GM21786 (cell line): Measurements from ENCODE around the gene FLNC.

Source experiments
- ATAC-seq: cut with Tn5 transposase; IDR thresholded peaks from one replicate; pipeline ENCODE4 v1.9.1; 2021; ENCODE audit not compliant: unreplicated experiment

The FLNC gene

DNA sequence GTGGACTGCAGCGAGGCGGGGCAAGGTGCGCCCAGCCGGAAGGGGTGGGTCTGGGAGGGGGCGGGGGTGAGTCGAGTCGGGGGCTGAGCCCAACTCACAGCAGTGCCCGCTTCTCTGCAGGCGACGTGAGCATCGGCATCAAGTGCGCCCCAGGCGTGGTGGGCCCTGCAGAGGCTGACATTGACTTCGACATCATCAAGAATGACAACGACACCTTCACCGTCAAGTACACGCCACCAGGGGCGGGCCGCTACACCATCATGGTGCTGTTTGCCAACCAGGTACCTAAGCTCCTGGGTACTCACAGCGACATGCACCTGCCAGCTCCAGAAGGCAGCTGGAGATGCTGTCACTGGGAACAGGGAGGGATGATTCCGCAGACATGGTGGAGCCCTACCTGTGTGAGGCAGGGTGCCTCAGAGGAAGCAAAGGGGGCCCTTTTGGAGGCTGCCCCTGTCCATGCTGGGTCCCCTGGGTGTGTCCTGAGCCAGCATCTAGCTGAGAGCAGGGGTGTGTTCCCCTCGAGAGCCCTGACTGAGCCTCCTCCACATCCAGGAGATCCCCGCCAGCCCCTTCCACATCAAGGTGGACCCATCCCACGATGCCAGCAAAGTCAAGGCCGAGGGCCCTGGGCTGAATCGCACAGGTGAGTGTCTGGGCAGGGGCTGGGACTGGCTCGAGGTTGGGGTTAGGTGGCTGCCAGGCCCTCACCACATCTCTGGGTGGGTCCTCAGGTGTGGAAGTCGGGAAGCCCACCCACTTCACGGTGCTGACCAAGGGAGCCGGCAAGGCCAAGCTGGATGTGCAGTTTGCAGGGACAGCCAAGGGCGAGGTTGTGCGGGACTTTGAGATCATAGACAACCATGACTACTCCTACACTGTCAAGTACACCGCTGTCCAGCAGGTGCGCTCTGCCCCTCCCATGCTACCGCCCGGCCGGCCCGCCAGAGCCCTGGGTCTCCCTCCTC lies 12.8 kb downstream of the FLNC start:
- no peak for ATAC-seq

DNA sequence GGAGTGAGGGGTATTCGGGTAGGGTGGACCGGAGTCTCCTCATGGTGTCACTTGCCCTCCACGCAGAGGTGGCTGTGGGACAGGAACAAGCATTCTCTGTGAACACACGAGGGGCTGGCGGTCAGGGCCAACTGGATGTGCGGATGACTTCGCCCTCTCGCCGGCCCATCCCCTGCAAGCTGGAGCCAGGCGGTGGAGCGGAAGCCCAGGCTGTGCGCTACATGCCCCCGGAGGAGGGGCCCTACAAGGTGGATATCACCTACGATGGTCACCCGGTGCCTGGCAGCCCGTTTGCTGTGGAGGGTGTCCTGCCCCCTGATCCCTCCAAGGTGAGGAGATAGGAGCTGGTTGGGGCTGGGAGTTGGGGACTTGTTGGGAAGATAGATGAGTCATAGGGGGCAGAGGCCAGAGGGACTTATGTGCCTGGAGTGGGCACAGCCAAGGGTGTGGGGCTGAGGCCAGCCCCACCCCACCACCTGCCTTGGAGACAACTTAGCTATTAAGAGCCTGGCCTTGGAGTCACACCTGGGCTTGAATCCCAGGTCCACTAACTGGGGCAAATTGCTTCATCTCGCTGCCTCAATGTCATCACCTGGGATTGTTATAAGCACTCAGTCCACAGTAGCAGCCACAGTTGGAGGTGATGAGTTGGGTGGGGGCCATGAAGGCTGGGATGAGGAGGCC lies 13.9 kb downstream of the FLNC start:
- no peak for ATAC-seq

DNA sequence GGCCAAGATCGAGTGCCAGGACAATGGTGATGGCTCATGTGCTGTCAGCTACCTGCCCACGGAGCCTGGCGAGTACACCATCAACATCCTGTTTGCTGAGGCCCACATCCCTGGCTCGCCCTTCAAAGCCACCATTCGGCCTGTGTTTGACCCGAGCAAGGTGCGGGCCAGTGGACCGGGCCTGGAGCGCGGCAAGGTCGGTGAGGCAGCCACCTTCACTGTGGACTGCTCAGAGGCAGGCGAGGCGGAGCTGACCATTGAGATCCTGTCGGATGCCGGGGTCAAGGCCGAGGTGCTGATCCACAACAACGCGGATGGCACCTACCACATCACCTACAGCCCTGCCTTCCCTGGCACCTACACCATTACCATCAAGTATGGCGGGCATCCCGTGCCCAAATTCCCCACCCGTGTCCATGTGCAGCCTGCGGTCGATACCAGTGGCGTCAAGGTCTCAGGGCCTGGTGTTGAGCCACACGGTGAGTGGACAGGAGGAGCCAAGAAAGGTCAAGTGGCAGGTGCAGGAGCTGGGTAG lies 14.6 kb downstream of the FLNC start:
- no peak for ATAC-seq

DNA sequence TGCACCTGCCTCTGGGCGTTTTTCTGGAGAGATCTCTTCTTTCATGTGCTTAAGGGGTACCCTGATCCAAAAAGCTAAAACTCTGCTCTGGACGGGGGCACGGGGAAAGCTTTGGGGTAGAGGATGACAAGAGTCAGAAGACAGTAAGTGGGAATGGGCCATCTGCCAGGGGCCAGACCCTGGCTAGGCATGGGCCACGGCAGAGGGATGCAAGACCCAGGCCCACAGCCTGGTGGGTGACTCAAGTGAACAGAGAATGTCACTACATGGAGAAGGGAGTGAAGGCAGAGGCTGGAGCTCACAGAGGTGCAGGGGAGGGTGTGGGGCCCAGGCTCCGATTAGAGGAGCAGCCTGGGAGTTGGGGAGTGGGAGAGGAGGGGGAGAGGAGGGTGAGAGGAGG lies 15.3 kb downstream of the FLNC start:
- ATAC-seq: no peak

DNA sequence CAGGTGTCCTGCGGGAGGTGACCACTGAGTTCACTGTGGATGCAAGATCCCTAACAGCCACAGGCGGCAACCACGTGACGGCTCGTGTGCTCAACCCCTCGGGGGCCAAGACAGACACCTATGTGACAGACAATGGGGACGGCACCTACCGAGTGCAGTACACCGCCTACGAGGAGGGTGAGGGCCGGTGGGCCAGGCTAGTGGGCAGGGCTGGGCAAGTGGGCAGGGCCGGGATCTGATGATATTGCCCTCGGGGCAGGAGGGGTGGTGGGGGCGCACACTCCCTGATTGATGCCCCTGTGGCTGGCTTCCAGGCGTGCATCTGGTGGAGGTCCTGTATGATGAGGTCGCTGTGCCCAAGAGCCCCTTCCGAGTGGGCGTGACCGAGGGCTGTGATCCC lies 15.8 kb downstream of the FLNC start:
- no peak for ATAC-seq

DNA sequence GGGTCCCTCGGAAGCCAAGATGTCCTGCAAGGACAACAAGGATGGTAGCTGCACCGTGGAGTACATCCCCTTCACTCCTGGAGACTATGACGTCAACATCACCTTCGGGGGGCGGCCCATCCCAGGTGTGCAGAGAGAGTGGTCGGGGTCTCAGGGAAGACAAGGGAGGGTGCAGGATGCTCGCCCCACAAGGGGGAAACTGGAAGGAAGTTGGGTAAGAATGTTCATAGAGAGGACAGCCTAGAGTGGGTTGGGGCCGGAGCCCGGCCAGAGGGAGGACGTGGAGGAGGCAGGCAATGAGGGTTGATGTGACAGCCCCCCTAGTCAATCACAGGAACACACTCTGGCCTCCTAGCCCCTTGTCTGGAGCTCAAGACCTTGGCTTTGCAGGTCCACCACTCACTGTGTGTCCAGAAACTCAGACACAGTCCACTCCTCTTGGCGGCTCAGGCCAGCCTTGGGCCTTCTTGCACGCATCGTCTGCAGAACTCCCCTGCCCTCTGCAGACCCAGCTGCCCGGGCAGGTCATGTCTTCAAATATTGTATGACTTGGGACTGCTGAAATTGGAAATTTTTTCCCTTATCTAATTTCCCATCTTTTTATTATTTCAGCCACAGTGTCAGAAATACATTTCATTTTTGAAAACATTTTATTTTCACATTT lies 16.7 kb downstream of the FLNC start:
- no peak for ATAC-seq

DNA sequence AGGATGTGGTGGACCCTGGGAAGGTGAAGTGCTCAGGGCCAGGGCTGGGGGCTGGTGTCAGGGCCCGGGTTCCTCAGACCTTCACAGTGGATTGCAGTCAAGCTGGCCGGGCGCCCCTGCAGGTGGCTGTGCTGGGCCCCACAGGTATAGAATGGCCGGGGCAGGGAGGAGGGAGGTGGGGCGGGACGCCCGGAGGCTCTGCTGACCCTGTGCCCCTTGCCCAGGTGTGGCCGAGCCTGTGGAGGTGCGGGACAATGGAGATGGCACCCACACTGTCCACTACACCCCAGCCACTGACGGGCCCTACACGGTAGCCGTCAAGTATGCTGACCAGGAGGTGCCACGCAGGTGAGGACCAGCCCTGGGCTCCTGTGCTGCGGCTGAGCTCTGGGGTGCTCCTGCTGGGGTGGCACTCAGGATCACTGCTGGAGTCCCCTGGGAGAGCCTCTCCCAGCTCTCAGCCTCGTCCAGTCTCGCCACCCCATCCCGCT lies 17.6 kb downstream of the FLNC start:
- no peak for ATAC-seq

DNA sequence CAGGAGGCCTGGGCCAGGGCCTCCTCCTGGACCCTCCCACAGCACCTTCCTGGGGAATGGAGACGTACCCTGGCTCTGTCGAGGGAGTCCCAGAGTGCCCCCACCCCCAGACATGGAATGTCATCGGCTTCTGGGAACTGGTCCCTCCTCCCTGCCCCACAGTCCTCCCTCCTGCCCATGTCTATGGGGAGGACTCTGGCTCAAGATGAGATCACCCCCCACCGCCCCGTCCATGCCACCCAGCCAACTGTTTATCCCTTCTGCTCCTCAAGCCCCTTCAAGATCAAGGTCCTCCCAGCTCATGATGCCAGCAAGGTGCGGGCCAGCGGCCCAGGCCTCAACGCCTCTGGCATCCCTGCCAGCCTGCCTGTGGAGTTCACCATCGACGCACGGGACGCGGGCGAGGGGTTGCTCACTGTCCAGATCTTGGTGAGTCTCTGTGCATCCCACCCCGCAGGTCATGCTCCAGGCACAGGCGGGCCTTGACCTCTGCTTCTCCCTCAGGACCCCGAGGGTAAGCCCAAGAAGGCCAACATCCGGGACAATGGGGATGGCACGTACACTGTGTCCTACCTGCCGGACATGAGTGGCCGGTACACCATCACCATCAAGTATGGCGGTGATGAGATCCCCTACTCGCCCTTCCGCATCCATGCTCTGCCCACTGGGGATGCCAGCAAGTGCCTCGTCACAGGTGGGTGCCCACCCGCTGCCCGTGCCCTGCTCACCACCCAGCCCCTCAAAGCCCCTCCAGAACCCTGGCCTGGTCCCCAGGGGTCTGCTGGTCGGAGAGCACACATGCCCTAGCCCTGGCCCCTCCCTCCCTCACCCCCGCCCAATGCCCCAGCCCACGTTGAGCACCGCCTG lies 18.3 kb downstream of the FLNC start:
- ATAC-seq: no peak

DNA sequence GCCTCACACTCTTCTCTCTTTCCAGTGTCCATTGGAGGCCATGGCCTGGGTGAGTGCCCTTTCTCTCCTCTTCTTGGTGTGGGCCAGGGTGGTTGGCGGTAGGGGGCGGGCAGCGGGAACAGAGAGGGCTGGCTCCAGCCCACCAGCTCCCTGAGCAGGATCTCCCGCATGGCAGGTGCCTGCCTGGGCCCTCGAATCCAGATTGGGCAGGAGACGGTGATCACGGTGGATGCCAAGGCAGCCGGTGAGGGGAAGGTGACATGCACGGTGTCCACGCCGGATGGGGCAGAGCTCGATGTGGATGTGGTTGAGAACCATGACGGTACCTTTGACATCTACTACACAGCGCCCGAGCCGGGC lies 18.9 kb downstream of the FLNC start:
- no peak for ATAC-seq

DNA sequence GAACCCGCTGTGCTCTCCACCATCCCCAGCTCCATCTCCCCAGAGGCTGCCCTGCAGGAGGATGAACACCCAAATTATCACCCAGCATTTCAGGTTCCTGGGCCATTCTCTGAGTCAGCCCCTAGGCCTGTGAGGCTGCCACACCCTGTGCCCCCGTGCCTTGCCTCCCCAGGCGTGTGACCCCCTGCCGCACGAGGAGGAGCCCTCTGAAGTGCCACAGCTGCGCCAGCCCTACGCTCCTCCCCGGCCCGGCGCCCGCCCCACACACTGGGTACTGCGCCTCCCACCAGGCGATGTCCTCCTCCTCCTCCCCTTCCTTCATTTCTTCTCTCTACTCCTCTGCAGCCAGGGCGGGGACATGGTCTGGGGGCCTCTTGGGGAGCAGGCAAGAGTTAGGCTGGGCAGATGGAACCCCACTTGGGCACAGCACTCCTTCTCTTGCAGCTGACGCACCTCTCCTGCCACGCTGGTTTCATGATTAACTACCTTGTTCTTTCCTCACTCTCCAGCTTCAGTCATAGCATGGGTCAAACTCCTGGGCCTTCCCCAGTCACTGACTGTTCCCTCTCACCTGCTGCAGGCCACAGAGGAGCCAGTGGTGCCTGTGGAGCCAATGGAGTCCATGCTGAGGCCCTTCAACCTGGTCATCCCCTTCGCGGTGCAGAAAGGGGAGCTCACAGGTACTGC lies 19.7 kb downstream of the FLNC start:
- ATAC-seq: no peak

DNA sequence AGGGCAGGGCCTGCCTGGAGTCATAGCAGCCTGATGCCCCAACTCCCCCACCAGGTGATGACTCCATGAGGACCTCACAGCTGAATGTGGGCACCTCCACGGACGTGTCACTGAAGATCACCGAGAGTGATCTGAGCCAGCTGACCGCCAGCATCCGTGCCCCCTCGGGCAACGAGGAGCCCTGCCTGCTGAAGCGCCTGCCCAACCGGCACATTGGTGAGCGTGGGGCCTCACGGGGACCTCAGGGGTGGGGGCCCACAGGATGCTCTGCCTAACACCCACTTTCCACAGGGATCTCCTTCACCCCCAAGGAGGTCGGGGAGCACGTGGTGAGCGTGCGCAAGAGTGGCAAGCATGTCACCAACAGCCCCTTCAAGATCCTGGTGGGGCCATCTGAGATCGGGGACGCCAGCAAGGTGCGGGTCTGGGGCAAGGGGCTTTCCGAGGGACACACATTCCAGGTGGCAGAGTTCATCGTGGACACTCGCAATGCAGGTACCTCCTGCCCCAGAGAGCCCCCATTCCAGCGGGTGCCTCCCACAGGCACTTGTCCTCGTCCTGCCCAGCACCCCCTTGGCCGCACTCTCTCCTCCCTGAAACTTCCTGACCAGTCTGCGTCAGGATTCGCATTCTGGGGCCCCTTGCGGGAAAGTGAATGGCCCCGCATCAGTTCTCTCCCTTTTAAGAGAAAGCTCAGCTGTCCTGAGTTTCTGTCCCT lies 22.5 kb downstream of the FLNC start:
- ATAC-seq: no peak

DNA sequence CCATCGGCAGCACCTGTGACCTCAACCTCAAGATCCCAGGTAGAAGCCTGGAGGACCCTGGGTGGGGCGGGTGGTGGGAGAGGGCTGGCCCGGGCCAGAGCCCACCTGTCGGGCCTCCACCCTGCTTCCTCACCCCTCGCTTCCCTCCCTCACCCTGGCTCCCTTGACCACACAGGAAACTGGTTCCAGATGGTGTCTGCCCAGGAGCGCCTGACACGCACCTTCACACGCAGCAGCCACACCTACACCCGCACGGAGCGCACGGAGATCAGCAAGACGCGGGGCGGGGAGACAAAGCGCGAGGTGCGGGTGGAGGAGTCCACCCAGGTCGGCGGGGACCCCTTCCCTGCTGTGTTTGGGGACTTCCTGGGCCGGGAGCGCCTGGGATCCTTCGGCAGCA lies 23.6 kb downstream of the FLNC start:
- ATAC-seq: no peak

DNA sequence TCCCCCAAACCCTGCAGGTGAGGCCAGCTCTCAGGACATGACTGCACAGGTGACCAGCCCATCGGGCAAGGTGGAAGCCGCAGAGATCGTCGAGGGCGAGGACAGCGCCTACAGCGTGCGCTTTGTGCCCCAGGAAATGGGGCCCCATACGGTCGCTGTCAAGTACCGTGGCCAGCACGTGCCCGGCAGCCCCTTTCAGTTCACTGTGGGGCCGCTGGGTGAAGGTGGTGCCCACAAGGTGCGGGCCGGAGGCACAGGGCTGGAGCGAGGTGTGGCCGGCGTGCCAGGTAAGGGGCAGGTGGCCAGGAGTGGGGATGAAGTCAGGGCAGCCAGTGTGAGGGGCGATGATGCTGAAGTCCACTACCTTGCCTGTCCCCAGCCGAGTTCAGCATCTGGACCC lies 24.2 kb downstream of the FLNC start:
- no peak for ATAC-seq

DNA sequence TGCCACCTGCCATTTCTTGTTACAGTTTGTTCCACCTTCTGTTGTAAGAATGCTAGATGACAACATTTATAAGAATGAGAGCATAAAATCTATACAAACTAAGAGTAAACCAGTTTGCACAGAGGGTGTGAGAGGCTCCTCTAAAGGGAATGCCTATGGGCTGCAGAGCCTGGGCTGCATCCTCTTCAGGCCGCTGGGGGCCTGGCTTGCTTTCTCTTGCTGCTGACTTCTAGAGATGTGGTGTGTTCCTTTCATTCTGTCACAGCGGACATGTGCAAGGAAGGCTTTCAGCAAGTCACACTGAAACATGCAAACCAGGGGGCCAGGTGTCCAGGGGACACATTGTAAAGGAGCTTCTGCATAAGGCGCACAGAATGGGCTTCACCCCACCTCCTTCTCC lies 25.4 kb downstream of the FLNC start:
- no peak for ATAC-seq

DNA sequence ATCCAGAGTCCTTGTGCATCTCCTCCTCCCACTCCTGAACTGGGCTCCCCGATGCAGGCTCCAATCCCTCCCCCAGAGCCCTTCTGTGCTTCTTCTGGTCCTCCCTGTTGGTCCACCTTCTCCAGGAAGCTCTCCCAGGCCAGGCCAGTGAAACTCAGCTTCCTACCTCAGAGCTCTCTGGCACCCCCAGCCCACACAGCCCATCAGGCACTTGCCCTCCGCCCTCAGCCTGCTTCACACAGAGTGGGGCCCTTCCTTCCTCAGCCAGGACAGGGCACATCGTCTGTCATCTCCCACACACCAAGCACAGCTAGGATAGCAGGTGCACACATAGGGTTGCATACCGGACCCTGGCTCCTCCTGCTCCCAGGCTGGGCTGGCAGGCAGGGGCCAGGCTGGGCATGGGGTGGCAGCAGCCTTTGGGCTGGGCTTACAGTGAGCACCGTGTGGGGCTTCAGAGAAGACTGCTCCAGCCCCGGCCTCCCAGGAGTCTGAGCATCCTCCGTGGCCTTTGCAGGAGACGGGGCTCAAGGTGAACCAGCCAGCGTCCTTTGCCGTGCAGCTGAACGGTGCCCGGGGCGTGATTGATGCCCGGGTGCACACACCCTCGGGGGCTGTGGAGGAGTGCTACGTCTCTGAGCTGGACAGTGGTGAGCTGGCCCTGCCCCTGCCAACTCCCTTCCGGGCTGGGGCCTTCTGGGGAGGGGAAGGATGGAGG lies 26.0 kb downstream of the FLNC start:
- no peak for ATAC-seq

DNA sequence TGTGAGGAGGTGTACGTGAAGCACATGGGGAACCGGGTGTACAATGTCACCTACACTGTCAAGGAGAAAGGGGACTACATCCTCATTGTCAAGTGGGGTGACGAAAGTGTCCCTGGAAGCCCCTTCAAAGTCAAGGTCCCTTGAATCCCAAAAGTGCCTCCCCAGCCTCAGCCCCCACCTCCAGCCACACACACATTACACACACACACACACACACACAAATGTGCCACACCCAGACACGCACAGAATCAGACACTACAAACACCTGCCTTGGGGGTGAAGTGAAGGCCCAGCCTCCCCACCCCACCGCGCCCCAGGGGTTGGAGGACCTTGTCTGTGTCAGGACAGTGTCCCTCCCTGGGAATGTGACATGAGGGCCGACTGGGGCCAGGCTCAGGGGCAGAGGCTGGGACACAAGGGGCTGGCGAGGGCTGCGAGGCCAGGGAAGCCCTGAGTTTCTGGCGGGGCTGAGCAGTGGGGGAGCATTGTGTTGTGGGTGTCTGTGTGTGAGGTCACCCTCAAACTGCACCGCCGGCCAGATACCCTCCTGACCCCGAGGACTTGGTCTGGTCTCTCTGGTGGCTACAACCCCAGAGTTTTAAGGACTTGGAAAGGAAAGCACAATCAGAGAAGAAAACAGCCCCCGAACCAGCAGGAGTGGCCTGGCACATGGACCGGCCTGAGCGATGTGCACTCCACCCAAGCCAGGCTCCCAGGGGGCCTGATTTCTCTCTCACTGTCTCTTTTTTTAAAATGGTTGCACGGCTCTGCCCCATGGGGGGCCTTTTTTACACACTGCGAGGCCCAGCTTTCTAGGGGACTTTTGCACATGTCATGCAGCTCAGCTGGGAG lies 28.4 kb downstream of the FLNC start:
- no peak for ATAC-seq

DNA sequence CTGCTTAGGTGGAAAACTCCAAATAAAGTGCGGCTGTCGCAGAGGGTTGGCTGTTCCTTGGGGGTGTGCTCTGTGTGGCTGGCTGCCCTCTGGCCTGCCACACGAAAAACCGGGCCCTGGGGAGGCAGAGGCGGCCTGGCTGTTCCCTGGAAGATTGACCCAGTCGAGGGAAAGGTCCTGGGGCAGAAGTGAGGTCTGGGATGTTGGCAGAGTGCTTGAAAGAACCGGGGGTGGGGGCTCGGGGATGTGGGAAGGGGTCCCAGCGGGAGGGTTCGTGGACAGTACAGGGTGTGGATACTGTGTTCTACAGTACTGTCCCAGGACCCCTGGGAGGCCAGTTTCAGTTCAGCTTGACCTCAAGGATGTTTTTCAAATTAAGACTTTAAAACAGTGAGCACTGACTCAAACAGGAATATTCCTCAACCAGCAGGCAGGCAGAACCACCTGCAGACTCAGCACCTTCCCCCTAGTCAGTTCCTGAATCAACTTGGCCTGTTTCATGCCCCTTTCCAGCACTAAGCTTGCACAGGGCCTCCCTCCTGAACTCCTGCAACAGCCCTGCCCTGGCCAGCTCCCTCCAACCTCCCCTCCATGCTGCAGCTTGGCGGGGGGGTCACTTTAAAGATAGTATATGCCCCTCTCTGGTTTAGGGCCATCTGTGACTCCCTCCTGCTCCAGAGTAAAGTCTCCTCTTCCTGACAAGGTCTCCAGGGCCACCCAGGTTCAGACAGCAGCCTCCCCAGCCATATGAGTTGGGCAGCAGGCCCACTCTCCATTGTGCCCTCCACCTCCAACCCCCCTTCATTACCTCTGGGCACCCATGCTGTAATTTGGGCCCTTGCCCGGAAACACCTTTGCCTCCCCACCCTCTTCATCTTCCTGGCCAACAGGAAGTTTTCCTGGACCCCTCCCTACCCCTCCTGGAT lies 29.3 kb downstream of the FLNC start:
- ATAC-seq: no peak
